GM19455 (cell line): Measurements from ENCODE around the gene SNX30.

Experiments
- ATAC-seq: cut with Tn5 transposase; IDR thresholded peaks from one replicate; pipeline ENCODE4 v1.9.1; 2021; ENCODE audit not compliant: unreplicated experiment

Gene SNX30

DNA sequence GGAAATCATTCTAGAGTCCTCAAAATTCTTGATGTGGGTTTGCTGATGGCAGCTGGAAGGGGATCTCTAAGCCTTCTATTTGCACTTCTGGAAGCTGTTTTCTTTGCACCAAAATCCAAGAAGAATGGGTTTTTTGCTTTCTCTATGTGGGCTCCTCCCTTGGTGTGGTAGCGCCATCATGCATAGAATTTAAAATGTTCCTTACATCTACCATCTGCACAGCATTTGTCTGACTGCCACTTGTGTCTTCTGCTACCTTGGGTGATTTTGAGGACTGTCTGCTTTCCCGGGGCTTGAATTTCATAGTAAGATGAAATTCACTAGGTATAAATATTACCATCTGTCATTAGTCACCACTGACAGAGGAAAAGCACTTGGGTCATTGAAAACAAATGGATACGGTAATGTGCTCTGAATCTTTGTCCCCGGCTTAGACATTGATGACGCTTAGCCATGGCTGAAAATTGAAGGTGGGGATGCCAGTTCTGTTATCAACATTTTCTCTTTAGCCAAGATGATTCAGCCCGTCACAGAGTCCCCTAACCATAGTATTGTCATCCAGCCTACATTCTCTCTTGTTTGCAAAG, 30.0 kb downstream of the SNX30 start:
- ATAC-seq = no peak

DNA sequence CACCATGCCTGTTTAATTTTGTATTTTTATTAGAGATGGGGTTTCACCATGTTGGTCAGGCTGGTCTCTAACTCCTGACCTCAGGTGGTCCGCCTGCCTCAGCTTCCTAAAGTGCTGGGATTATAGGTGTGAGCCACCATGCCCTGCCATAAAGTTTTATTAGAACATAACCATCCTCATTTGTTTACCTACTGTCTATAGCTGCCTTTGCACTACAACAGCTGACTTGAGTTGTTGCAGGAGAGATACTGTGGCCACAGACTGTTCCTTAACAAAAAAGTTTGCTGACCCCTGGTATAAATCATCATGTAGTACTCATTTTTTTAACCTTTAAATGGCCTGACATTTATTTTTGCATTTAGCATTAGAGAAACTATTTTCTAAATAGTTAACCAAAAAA, 31.7 kb downstream of the SNX30 start:
- no peak for ATAC-seq

DNA sequence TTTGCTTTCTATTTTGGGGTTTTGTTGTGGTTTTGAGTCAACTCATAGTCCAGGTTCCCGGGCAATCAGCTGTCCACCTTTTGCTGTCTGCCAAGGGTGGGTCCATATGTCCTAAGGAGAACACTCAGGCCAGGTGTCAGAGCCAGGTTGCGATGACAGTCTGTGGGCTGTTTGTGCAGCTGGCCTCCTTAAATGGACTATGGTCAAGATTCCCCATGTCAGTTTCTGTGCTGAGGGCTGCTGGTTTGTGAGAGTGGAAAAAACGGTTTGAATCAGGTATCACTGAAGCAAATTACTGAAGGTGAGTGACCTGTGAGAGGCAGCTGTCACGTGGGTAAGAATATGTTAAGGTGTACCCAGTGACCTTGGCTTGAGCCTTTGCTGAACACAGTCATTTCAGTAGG, 33.0 kb downstream of the SNX30 start:
- no peak for ATAC-seq

DNA sequence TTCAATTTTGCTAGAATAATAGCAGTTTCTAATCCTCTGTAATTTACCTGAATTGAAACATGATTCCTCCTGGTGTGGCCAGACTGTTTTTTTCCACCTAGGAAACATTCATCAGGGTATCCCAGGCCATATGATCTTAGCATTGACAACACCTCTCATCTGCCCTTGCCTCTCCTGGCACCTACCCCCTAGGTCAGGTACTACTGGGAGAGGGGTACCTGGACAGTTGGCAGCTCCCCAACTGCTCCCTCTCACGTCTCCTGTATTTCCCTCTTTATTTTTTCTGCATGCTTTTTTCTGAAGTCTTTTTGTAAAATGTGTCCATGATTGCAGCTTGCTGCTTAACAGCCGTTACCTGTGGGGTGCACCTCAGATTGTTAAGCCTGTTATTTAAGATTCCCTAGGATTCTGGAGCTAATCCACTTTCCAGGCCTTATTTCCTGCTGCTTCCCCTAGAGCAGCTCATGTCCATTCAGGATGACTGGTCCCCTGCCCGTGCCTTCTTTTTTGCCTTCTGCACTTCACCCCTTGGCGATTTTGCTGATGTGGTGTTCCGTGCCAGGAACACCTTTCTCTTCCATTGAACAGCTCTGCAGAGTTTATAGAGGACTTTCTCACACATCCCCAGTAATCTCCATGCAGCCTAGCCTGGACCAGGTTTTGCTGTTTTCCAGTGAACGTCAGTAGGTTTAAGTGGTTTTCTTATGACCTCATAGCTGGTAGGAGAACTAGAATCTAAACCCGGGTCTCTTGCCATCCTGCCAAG, 33.6 kb downstream of the SNX30 start:
- ATAC-seq = no peak

DNA sequence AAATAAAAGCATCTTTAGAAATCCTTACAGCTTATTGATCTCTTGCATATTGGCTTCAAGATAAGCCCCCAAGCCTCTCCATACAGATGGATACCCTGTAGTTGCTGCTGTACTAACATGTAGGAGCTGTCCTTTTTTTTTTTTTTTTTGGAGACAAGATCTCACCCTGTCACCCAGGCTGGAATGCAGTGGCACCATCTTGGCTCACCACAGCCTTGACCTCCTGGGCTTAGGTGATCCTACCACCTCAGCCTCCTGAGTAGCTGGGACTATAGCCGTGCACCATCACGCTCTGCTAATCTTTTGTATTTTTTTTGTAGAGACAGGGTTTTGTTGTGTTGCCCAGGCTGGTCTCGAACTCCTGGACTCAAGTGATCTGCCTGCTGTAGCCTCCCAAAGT, 35.4 kb downstream of the SNX30 start:
- no peak for ATAC-seq

DNA sequence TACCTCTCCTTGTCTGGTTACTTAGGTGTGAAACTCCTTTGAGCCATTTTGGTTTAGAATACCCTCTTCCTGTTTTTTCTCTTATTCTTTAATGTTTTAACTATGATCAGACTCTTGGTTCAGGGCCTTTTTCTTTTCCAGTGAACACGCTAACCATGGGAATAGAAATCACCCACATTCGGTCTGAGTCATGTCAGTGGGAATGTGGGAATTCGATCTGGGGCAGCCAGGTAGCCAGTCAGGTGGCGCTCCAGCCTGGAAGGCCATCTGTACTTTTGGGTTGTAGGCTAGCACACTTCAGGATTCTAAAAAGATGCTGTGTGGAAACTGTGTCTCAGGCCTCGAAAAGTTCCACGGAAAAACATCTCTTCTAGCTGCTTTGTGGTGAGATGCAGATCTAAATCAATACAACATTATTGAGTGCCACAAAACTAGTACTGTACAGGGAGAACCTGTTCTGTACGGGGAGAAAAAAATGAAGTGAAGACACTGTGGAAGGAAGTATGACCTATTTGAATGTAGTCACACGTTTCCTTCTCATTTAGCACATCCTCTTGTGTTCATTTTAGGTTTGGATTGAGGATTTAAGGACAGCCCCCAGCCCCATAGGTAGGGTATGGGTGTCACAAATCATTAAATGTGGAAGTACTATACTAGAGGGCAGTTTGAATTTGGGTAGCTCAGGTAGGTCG, 36.4 kb downstream of the SNX30 start:
- no peak for ATAC-seq

DNA sequence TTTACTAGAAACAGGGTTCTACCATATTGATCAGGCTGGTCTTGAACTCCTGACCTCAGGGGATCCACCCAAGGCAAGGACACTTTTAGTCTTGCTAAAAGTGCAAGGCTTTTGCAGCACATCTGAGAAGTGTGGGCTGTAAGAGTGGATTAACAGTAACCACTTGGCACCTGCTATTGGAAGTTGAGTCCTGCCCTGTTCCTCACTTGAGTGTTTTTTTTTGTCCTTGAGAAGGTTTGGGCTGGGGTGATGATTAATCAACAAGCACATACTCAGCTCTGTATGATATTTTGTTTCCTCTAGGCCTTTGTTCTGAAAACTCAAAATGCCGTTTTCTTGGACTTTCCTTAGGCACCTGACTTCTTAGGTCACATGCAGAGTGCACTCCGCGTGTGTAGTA, 37.4 kb downstream of the SNX30 start:
- no peak for ATAC-seq

DNA sequence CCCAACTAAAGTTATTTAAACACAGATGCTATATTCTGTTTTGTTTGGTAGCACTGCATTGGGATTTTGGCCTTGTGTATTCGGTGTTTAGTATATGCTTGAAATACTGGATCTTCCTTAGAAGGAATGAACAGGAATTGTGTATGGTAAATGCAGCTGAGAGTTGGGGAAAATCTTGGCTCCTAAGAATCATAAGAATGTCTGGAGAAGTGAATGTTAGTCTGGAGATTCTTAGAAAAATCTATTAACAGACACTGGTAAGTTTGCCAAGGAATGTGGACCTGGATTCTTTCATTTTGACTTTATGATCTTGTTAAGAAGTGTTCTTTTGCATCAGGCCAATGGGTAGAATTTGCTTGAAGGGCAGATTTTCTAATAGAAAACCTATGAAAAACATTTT, 38.9 kb downstream of the SNX30 start:
- ATAC-seq = no peak

DNA sequence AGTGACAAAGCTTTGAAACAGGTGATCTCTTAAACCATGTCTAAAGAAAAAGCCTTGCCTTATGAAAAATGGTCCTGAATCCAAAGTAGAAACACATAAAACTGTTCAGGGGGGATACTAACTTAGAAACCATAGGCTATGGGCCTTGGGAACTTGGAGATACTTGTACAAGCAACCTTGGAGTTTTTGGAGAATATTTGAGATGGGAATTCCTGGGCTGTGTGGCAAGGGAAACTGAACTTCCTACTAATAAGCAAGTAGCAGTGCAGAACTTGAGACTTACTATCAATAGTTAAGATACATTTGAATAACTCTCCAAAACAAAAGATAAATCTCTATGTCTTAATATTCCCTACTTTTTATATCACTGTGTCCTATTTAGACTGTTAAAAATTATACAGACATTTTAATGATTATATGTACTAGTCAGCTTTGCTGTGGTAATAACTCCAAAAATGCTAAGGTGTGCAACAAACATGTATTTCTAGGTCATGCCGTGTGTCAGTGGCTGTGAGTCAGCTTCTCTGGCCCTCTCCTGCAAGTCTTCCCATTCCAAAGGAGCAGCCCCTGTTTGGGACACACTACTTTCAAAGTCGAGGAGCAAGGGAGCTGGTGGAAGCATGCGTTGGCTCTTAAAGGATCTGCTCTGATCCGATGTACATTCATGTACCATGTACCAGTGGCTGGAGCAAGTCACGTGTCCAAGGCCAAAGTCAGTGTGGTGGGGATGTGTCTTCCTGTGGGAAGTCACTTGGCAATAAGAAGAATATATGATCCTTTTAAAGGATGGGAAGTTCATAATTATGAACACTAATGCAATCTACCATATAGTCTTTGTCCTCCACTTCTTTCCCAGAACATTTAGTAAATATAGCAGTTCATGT, 39.6 kb downstream of the SNX30 start:
- no peak for ATAC-seq

DNA sequence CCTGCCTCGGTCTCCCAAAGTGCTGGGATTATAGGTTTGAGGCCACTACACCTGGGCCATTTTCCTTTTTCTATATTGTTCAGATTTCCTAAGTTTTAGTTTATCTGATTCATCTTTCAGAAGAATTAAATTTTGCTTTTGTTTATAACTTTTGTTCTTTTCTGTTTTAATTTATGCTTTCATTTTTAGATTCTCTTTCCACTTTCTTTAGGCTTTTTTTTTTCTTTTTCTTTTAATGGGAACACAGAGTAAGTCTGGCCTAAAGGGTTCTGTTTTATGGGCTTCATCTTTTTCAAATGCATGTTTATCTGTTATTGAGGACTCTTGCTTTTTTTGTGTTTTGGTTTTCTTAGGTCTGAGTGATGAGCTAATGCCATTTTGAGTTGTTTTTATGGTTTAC, 42.1 kb downstream of the SNX30 start:
- no peak for ATAC-seq

DNA sequence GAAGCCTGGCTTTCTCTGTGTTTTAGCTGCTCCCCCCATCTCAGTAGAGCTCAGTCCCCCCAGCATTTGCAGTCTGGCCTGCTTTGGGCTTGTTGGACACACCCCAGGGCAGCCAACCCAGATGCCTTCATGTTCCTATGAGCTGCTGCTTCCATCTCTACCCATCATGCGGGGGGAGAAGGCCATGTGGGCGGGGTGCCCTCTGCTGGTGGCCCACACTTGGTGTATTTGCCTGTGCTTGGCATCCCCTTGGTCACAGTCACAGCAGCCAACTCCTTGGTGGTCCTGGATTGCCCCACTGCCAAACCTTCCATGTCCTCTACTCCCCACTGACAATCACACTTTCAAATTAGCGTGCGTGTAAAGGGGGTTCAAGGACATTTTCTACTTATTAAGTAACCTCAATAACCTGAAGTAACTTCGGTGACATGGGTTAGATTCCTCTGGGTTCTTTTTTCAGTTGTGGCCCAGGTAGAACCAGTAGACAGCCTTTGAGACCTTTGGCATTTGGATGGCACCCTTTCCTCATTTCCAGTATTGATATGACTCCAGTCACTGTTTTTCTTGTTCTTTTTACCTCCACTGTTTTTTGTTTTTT, 42.8 kb downstream of the SNX30 start:
- ATAC-seq = peak; percentile 88

DNA sequence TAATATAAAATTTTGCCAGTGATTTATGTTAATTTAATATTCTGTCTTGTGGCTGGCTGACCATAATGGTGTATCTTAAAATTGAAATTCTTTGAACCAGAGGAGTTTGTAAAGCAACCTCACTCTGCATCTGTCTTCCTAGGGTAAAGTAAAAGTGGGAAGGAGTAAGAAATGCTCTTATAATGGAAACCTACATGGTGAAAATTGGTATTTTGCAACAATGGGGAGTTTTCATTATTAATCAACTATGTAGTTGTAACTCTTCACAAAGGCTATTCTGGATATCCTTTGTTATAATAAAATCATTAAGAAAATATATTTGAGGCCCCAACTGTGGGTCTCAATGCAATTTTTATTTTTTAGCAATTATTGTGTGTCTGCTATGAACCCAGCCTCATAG, 44.2 kb downstream of the SNX30 start:
- ATAC-seq = no peak

DNA sequence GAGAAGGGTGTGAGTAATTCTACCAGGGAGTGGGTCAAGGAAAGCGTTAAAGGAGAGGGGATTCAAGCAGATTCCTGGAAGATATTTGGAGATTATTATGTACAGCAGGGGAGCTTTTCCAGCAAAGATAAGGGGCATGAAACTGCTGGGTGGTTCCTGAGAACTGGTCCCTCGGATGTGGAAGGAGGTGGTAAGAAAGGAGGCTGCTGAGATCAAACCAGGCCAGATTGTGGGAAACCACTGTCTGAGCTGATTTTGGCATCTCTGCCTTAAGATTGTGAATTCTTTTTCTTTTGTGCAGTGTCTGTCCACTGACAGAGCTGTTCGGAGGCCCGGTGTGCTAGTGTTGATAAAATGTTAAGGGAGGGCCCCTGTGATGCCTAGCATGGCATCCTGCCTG, 45.4 kb downstream of the SNX30 start:
- ATAC-seq = no peak

DNA sequence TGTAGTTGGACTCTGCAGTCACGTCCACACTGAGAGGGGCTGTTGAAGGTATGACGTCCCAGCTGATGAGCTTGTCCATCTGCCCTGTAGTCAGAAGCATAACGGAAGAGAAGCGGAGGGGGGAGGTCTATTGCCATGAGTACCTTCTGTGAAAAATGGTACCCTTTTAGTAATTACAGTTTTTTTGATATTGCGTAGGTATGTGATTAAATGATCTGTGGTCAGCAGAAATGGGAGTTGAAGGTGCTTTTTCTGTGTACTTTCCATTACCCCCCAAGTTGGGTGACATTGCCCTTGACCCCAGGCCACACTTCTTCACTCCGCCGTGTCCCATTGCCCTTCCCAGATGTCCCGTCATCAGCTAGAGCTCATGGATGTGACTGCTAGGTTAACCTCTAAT, 45.9 kb downstream of the SNX30 start:
- no peak for ATAC-seq

DNA sequence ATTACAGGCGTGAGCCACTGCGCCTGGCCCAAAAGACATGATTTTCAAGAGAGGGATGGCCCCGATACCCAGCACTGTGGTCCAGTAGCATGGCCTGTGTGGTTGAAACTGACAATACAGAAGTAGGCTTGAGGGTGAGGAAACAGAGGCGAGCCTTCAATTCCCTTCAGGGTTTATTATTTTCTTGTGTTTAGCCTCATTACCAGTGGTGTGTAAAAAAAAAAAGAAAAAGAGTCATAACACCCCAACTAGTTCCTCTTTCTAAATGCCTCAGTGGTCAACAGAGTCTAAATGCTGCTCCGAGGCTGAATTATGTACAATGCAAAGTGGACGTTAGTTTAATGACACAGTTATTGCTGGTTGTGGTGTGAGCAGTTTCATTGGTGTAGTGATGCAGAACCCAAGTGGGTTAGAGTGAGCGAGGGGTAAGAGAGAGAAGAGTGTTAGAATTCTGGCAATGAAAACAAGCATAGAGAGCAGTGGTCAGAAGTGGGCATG, 58.8 kb downstream of the SNX30 start:
- peak; percentile 99 for ATAC-seq

DNA sequence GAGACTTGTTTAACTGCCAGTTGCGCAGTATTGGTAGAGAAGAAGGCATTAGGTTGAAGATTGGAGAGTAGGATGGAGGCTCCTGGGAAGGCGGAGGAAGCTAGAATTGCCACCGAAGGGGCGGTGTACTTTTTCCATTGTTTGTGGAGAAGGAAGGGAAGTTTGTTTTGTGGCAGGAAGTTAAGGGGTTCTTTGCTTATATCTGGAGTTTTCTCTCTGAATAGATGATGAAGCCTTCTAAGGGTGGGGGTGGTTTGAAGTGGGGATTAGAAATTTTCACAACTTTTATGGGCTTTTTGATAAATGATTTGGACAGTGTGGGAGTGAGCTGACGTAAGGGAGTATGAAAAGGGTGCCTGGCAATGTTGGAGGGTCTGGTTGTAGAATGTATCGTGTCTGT, 59.3 kb downstream of the SNX30 start:
- ATAC-seq = no peak

DNA sequence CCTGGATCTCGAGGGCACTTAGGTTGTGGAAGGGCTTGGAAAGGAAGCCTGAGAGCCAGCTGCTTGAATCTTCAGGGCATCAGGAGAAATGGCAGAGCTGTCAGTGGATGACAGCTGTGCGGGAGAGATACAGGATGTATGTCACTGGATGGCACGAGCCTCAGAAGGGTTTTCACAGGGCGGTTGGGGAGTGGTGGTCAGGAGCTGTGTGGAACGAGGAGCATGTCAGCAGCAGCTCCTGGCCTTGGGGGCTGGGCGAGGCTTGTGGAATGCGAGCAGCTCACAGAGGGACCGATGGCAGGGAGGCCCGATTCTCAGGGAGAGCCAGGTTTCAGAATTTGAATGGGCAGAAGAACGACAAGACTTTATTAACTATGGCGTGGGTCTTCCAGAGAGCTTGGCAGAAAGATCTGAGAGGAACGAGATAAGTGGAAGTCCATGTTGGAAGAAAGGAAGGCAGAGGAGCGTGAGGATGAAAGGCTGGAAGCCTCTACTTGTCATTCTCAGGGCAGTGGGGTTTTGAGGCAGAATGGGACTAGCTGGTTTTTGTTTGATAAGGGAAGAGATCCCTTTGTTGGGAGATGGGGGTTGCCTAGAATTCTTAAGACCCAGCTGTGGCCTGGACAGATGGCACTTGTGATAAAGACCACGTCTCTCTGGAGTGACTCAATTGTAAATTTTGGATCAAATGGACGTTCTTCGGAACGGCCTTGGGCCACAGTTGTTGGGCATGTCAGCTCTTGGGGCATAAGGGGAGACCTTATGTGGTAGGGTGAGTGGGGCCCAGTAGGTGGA, 60.3 kb downstream of the SNX30 start:
- ATAC-seq = no peak

DNA sequence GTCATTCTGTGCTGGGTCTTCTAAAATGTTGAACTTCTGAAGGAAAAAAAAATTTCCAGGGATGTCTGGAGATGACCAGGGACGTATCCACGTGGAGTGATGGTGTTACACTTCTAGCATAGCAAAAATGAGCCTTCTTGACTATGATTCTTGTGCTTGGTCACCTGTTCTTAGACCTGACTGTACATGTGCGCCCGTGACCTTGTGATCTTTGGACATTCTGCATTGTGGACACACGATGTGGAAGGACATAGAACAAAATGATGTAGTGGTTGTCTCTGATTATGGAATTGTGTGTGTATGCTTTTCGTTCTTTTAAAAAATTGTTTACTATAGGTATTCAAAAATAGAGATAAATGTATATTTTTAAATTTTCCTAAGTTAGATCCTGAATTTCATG, 61.0 kb downstream of the SNX30 start:
- ATAC-seq = no peak

DNA sequence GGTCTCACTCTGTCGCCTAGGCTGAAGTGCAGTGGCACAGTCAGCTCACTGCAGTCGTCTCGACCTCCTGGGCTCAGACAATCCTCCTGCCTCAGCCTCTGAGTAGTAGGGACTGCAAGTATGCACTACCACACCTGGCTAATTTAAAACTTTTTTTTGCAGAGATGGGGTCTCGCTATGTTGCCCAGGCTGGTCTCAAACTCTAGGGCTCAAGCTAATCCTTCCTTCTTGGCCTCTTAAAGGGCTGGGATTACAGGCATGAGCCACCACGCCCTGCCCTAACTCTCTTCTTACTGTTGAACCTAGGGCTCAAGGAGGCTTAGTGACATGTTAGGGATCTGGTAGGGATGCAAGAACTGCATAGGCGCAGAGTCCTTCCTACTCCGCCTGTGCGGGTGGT, 65.3 kb downstream of the SNX30 start:
- no peak for ATAC-seq

DNA sequence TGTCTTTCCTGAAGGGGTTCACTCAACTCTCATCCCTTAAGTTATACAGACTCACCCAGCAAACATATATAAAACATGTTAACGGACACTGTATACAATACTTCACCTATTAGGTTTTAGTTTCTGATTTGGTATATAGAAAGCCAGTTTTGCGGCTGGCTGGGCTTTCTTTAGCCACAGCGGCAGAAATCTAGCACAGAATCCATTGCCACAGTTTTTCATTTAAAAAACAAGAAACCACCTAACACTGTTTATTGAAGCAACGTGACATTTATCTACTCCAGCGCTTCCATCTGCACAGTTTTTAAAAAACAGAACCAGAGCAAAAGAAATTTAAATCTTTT, 67.3 kb downstream of the SNX30 start:
- no peak for ATAC-seq
